ENCODE data around the gene CCNT2. TPM values are rescaled to one million over a fixed set of nuclear protein-coding genes. Genes with fewer than 3 reads are reported as not detected.
A peak's percentile ranks its signal among the peaks of the same experiment; 100 is the strongest.

The CCNT2 gene
- 29.1 TPM for total RNA-seq
- polyA plus RNA-seq (ENCODE audit: insufficient read depth in 1 of 8, insufficient read length in 8 of 8, low replicate concordance in 1 of 8): 10 to 100 TPM; 25.0 to 48.8 (median 31.3) TPM
- long read RNA-seq, donor 1, full-length matches to known transcripts: 3 of 3 reads
- long read RNA-seq, donor 1, partial matches to known transcripts: 0 of 3 reads
- long read RNA-seq, donor 1, other reads (novel, unspliced or antisense): 0 of 3 reads
- long read RNA-seq, donor 2, full-length matches to known transcripts: 1 of 1 reads
- long read RNA-seq, donor 2, partial matches to known transcripts: 0 of 1 reads
- long read RNA-seq, donor 2, other reads (novel, unspliced or antisense): 0 of 1 reads
- long read RNA-seq, donor 3, full-length matches to known transcripts: 5 of 5 reads
- long read RNA-seq, donor 3, partial matches to known transcripts: 0 of 5 reads
- long read RNA-seq, donor 3, other reads (novel, unspliced or antisense): 0 of 5 reads
- long read RNA-seq, donor 4, full-length matches to known transcripts: 5 of 5 reads
- long read RNA-seq, donor 4, partial matches to known transcripts: 0 of 5 reads
- long read RNA-seq, donor 4, other reads (novel, unspliced or antisense): 0 of 5 reads
- long read RNA-seq, donor 5, full-length matches to known transcripts: 13 of 18 reads
- long read RNA-seq, donor 5, partial matches to known transcripts: 0 of 18 reads
- long read RNA-seq, donor 5, other reads (novel, unspliced or antisense): 5 of 18 reads
- long read RNA-seq, donor 6, full-length matches to known transcripts: 8 of 8 reads
- long read RNA-seq, donor 6, partial matches to known transcripts: 0 of 8 reads
- long read RNA-seq, donor 6, other reads (novel, unspliced or antisense): 0 of 8 reads
- long read RNA-seq, donor 7, full-length matches to known transcripts: 7 of 7 reads
- long read RNA-seq, donor 7, partial matches to known transcripts: 0 of 7 reads
- long read RNA-seq, donor 7, other reads (novel, unspliced or antisense): 0 of 7 reads
- long read RNA-seq, donor 8, full-length matches to known transcripts: 1 of 1 reads
- long read RNA-seq, donor 8, partial matches to known transcripts: 0 of 1 reads
- long read RNA-seq, donor 8, other reads (novel, unspliced or antisense): 0 of 1 reads
- long read RNA-seq, donor 9, full-length matches to known transcripts: 3 of 3 reads
- long read RNA-seq, donor 9, partial matches to known transcripts: 0 of 3 reads
- long read RNA-seq, donor 9, other reads (novel, unspliced or antisense): 0 of 3 reads
- long read RNA-seq, donor 10, full-length matches to known transcripts: 5 of 5 reads
- long read RNA-seq, donor 10, partial matches to known transcripts: 0 of 5 reads
- long read RNA-seq, donor 10, other reads (novel, unspliced or antisense): 0 of 5 reads
- long read RNA-seq, donor 11, full-length matches to known transcripts: 7 of 7 reads
- long read RNA-seq, donor 11, partial matches to known transcripts: 0 of 7 reads
- long read RNA-seq, donor 11, other reads (novel, unspliced or antisense): 0 of 7 reads

GRCh38 chr2:134918526-134919340 is at the start of gene CCNT2:
TSS of gene CCNT2 (plus strand) at chr2:134918822. CDS start at chr2:134918855, 33 bp downstream.
- WGBS (ENCODE audit: insufficient coverage): under 1% methylated on average over 82 of the region's 83 CpGs
- Histone ChIP-seq H3K4me1 (ENCODE audit: control insufficient read depth, insufficient read depth, low read length) (peaks cover 10% of the 10 kb centered on the region), H3K9me3 (replicated peaks; ENCODE audit: control insufficient read depth, low read depth, low read length) (no peaks in the 10 kb centered on the region), H3K27me3 (ENCODE audit: control insufficient read depth, insufficient read depth, low read length) (no peaks in the 10 kb centered on the region), H3K27ac (ENCODE audit: low read length) (peak within 1 kb of the TSS; percentile 100), H3K36me3 (ENCODE audit: control insufficient read depth, insufficient read depth, low read length) (no peaks in the 10 kb centered on the region), H3K4me3 (ENCODE audit: low read length) (peak within 1 kb of the TSS; percentile 79)
- DNase-seq: peak; percentile 100

- Histone ChIP-seq H3K9me3 (replicated peaks; ENCODE audit: control insufficient read depth, low read depth, low read length) (no peaks in the 10 kb centered on the region), H3K27ac (ENCODE audit: low read length) (peak overlapping the region; percentile 57), H3K4me3 (ENCODE audit: low read length) (no peak overlapping the region), H3K27me3 (ENCODE audit: control insufficient read depth, insufficient read depth, low read length) (no peaks in the 10 kb centered on the region), H3K36me3 (ENCODE audit: control insufficient read depth, insufficient read depth, low read length) (no peaks in the 10 kb centered on the region), H3K4me1 (ENCODE audit: control insufficient read depth, insufficient read depth, low read length) (no peaks in the 10 kb centered on the region)
- WGBS (ENCODE audit: insufficient coverage): 78% methylated on average over 8 of the region's 8 CpGs
- peak; percentile 81 for DNase-seq
Measured at GRCh38 chr2:134869946-134870736, 48.5 kb upstream of the CCNT2 start.

- no CpG with 5 or more reads among the region's 2 CpGs for WGBS (ENCODE audit: insufficient coverage)
Measured at GRCh38 chr2:134873152-134873551, 45.5 kb upstream of the CCNT2 start.

DNA sequence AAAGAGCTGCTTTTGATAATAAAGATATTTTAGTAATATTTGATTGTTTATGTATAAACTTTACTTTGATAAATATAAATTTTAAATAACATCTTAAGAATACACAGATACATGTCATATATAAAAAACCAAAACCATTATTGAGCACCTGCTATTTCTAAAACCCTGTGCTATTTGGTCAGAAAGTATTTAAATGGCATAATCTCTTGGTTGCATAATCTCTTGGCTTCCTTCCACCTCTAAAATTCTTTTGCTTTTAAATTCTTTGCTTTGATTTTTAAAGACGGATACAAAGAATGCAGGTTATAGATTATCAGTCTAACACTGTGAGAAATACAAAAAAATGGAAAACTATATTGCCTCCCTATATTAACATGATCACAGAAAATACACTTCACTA is 43.3 kb upstream of the CCNT2 start:
- H3K9me3 ChIP-seq (replicated peaks; ENCODE audit: control insufficient read depth, low read depth, low read length): peaks cover 2% of the 10 kb centered on the region
- H3K4me1 ChIP-seq (ENCODE audit: control insufficient read depth, insufficient read depth, low read length): no peaks in the 10 kb centered on the region
- H3K27ac ChIP-seq (ENCODE audit: low read length): no peak overlapping the region
- H3K4me3 ChIP-seq (ENCODE audit: low read length): no peak overlapping the region
- WGBS (ENCODE audit: insufficient coverage): no CpG with 5 or more reads among the region's 1 CpG
- no peaks in the 10 kb centered on the region for H3K27me3 ChIP-seq (ENCODE audit: control insufficient read depth, insufficient read depth, low read length)
- no peak for DNase-seq
- no peaks in the 10 kb centered on the region for H3K36me3 ChIP-seq (ENCODE audit: control insufficient read depth, insufficient read depth, low read length)

More at GRCh38 chr2:134873152-134873551, 45.5 kb upstream of the CCNT2 start:
- Histone ChIP-seq H3K4me3 (ENCODE audit: low read length) (no peak overlapping the region), H3K9me3 (replicated peaks; ENCODE audit: control insufficient read depth, low read depth, low read length) (no peaks in the 10 kb centered on the region), H3K4me1 (ENCODE audit: control insufficient read depth, insufficient read depth, low read length) (no peaks in the 10 kb centered on the region), H3K27ac (ENCODE audit: low read length) (no peak overlapping the region), H3K27me3 (ENCODE audit: control insufficient read depth, insufficient read depth, low read length) (no peaks in the 10 kb centered on the region), H3K36me3 (ENCODE audit: control insufficient read depth, insufficient read depth, low read length) (no peaks in the 10 kb centered on the region)
- no peak for DNase-seq

DNA sequence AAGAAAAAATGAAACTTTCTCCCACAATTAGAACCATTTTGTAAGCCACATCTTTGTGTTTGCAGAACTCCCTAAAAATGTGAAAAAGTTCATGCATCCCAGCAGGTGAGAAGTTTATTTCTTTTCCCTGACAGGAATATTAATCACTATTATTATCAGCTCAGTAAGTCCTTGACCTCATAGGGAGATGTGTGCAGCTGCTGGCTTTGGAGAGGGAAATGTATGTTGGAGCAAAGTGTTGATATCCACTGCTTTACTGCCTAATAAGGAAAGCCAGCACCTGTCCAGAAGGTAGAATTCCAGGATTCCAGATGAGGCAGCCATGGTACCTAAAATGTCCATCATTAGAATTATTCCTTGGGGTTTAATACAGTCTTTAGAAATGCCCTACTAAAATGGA is 35.8 kb upstream of the CCNT2 start:
- Histone ChIP-seq H3K36me3 (ENCODE audit: control insufficient read depth, insufficient read depth, low read length) (no peaks in the 10 kb centered on the region), H3K9me3 (replicated peaks; ENCODE audit: control insufficient read depth, low read depth, low read length) (peaks cover 2% of the 10 kb centered on the region)

DNA sequence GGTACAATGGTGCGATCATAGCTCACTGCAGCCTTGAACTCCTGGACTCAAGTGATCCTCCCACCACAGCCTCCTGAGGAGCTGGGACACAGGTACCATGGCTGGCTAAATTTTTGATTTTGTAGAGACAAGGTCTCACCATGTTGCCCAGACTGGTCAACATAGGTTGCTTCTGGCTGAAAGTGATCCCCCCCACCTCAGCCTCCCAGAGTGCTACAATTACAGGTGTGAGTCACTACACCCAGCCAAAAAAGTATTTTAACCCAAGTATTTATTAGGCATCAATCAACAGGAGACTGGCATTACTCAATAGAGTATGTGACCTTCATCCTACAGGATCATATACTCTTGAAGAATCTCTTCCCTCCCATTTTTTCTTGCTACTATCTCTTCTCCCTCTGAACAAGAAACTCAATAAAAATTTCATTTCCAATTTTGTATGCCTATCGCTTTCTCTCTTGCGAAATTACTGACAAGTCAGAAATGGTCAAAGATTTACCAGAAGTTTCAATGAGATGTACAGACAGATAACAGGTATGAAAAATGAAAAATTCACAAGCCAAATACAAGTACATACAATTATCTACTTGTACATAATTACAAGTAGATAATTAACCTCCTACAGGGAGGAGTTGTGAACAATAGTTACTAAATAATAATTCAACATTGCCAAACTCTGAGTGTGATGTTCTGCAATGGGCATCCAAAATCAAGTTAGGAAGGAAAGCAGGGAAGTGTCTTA is 34.9 kb upstream of the CCNT2 start:
- Histone ChIP-seq H3K27ac (ENCODE audit: low read length) (no peak overlapping the region), H3K4me3 (ENCODE audit: low read length) (no peak overlapping the region), H3K9me3 (replicated peaks; ENCODE audit: control insufficient read depth, low read depth, low read length) (peaks cover 2% of the 10 kb centered on the region), H3K27me3 (ENCODE audit: control insufficient read depth, insufficient read depth, low read length) (no peaks in the 10 kb centered on the region), H3K36me3 (ENCODE audit: control insufficient read depth, insufficient read depth, low read length) (no peaks in the 10 kb centered on the region), H3K4me1 (ENCODE audit: control insufficient read depth, insufficient read depth, low read length) (no peaks in the 10 kb centered on the region)
- WGBS (ENCODE audit: insufficient coverage): no CpG with 5 or more reads among the region's 3 CpGs
- DNase-seq: no peak

More for the DNA sequence above, 35.8 kb upstream of the CCNT2 start:
- no peak for DNase-seq
- no peaks in the 10 kb centered on the region for H3K4me1 ChIP-seq (ENCODE audit: control insufficient read depth, insufficient read depth, low read length)
- H3K4me3 ChIP-seq (ENCODE audit: low read length): no peak overlapping the region
- H3K27ac ChIP-seq (ENCODE audit: low read length): no peak overlapping the region
- H3K27me3 ChIP-seq (ENCODE audit: control insufficient read depth, insufficient read depth, low read length): no peaks in the 10 kb centered on the region

DNA sequence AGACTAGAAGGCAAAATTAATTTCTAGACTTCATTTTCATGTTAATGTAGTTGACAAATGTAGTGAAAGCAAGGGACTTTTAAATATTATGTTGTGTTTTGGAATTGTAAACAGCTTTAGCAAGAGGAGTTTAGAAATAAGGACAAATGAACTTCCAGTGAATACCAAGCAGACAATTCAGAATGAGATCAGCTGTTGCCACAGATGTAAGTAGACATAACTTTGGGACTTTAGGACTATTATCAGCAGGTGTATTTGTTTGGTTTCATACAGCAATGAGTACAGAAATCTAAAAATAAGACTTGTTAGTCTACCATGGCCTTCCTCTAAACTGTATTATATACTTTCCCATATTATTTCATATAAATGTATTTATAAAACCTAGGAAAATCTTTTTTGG is 34.2 kb upstream of the CCNT2 start:
- Histone ChIP-seq H3K4me1 (ENCODE audit: control insufficient read depth, insufficient read depth, low read length) (no peaks in the 10 kb centered on the region), H3K27ac (ENCODE audit: low read length) (no peak overlapping the region), H3K9me3 (replicated peaks; ENCODE audit: control insufficient read depth, low read depth, low read length) (peaks cover 2% of the 10 kb centered on the region), H3K4me3 (ENCODE audit: low read length) (no peak overlapping the region), H3K27me3 (ENCODE audit: control insufficient read depth, insufficient read depth, low read length) (no peaks in the 10 kb centered on the region), H3K36me3 (ENCODE audit: control insufficient read depth, insufficient read depth, low read length) (no peaks in the 10 kb centered on the region)
- no peak for DNase-seq

DNA sequence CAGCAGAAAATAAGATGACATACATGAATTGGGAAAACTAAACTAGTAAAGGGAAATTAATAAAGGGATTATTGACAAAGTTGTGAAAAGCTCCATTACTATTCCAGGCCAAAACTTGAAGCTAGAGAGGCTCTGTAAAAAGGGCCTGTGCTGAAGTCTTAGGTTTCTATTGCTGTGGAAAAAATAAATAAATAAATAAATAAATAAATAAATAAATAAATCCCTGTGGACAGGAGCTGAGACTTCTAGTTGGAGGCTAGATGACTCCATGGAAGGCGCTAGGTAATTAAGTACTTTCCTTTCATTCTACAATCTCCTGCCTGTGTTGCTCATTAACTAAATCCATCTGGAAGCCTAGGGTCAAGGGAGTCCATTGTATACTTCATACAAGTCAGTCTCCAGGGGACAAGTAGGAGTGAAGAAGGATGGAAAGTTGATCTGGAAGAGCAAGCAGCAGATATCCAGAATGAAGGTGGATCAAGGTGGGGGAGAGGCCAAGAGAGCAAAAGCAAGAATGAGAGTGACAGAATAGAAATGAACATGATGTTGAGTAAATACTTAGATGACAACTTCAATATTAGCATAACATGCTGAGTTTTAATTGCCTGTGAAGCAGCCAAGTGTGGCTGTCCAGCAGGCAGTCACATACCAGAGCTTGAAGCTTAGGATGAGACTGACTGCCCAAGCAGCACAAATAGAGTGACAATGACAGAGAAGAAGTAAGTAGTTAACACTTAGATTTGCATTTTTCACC is 26.2 kb upstream of the CCNT2 start:
- Histone ChIP-seq H3K9me3 (replicated peaks; ENCODE audit: control insufficient read depth, low read depth, low read length) (no peaks in the 10 kb centered on the region), H3K4me1 (ENCODE audit: control insufficient read depth, insufficient read depth, low read length) (no peaks in the 10 kb centered on the region), H3K27ac (ENCODE audit: low read length) (no peak overlapping the region), H3K36me3 (ENCODE audit: control insufficient read depth, insufficient read depth, low read length) (no peaks in the 10 kb centered on the region), H3K27me3 (ENCODE audit: control insufficient read depth, insufficient read depth, low read length) (no peaks in the 10 kb centered on the region), H3K4me3 (ENCODE audit: low read length) (no peak overlapping the region)
- no peak for DNase-seq
- no CpG with 5 or more reads among the region's 1 CpG for WGBS (ENCODE audit: insufficient coverage)
